LNCaP clone FGC (cell line): Measurements from ENCODE around the gene FHL2.

ENCODE experiments used
- DNase-seq: peaks from one replicate; pipeline ENCODE4 v3.0.0-alpha.2; 2011; ENCODE audit warnings: low read depth
- H3K4me3 ChIP-seq: 2 replicates; pipeline ENCODE4 v1.5.1; 2011; ENCODE audit warnings: mild to moderate bottlenecking, low read depth, low read length, control low read depth
- CTCF ChIP-seq: IDR thresholded peaks from 2 replicates; pipeline ENCODE4 v1.5.1; 2012; ENCODE audit warnings: mild to moderate bottlenecking; ENCODE audit not compliant: control insufficient read depth, insufficient read depth; ENCODE audit errors: extremely low read depth

FHL2 gene

GRCh38 chr2:105317937-105318336, 80.9 kb downstream of the FHL2 start:
- DNase-seq: no peak
- no peak overlapping the region for H3K4me3 ChIP-seq
- TF ChIP-seq CTCF: no peak

DNA sequence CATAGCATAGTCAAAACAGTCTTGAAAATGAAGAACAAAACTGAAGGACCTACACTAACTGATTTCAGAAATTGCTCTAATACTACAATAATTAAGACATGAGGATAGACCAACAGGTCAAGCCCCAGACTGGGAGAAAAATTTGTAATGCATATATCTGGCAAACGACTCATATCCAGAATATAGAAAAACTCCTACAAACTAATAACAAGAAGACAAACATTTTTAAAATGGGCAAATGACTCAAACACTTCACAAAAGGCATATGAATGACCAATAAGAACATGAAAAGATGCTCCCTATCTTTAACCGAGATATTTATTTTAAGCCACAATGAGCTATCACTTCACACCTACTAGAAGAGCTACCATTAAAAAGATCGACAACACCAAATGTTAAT, 83.5 kb downstream of the FHL2 start:
- no peak overlapping the region for H3K4me3 ChIP-seq
- no peak for TF ChIP-seq CTCF
- no peak for DNase-seq

DNA sequence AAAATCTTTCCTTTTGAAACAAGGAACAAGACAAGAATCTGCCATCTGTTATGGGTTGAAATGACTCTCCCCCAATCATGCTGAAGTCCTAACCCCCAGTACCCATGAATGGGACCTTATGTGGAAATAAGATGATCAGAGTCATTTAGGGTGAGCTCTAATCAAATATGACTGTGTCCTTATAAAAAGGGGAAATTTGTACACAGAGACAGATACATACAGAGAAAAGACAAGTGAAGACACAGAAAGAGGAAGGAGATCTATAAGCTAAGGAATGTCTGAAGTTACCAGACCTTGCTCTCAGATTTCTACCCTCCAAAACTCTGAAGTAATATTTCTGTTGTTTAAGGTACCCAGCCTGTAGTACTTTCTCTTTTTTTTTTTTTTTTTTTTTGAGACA, 85.0 kb downstream of the FHL2 start:
- TF ChIP-seq CTCF: no peak
- H3K4me3 ChIP-seq: no peak overlapping the region
- no peak for DNase-seq
